ENCODE data around the gene KLK15. TPM values are rescaled to one million over a fixed set of nuclear protein-coding genes. Genes with fewer than 3 reads are reported as not detected.

KLK15 gene
- total RNA-seq, 1 donor from 2014 or later = not detected

GRCh38 chr19:50837300-50837699 lies 3.9 kb upstream of the KLK15 start:
- Mint-ChIP-seq H3K4me3 (peak overlapping the region; percentile 63), H3K4me1 (peaks cover 11% of the 10 kb centered on the region), H3K27me3 (ENCODE audit: low read depth) (peaks cover 75% of the 10 kb centered on the region), H3K27ac (ENCODE audit: unreplicated experiment) (no peak overlapping the region), H3K9me3 (no peaks in the 10 kb centered on the region), H3K36me3 (ENCODE audit: low read depth) (no peaks in the 10 kb centered on the region)
- DNase-seq (ENCODE audit: low read depth, low spot score) = no peak
- TF ChIP-seq CTCF (conservative IDR thresholded peaks at IDR 0.05) = no peak

- peaks cover 69% of the 10 kb centered on the region for H3K27me3 Mint-ChIP-seq (ENCODE audit: low read depth)
- no peak for TF ChIP-seq CTCF (conservative IDR thresholded peaks at IDR 0.05)
- peak overlapping the region; percentile 91 for H3K4me3 Mint-ChIP-seq
These were observed 3.3 kb upstream of the KLK15 start for GRCh38 chr19:50836543-50837195.

GRCh38 chr19:50835785-50836542 lies 2.6 kb upstream of the KLK15 start:
- peak; percentile 83 for DNase-seq (ENCODE audit: low read depth, low spot score)
- Mint-ChIP-seq H3K27me3 (ENCODE audit: low read depth) (peaks cover 67% of the 10 kb centered on the region), H3K27ac (ENCODE audit: unreplicated experiment) (no peak overlapping the region), H3K36me3 (ENCODE audit: low read depth) (no peaks in the 10 kb centered on the region), H3K9me3 (no peaks in the 10 kb centered on the region), H3K4me1 (peaks cover 11% of the 10 kb centered on the region), H3K4me3 (peak overlapping the region; percentile 91)
- no peak for TF ChIP-seq CTCF (conservative IDR thresholded peaks at IDR 0.05)

More at GRCh38 chr19:50836543-50837195, 3.3 kb upstream of the KLK15 start:
- Mint-ChIP-seq H3K36me3 (ENCODE audit: low read depth) (no peaks in the 10 kb centered on the region), H3K9me3 (no peaks in the 10 kb centered on the region), H3K27ac (ENCODE audit: unreplicated experiment) (no peak overlapping the region), H3K4me1 (peaks cover 11% of the 10 kb centered on the region)
- DNase-seq (ENCODE audit: low read depth, low spot score) = no peak

GRCh38 chr19:50835103-50835784 lies 1.9 kb upstream of the KLK15 start:
- no peak for TF ChIP-seq CTCF (conservative IDR thresholded peaks at IDR 0.05)
- Mint-ChIP-seq H3K4me1 (peaks cover 11% of the 10 kb centered on the region), H3K4me3 (peak overlapping the region; percentile 84), H3K27ac (ENCODE audit: unreplicated experiment) (no peak overlapping the region), H3K9me3 (no peaks in the 10 kb centered on the region), H3K27me3 (ENCODE audit: low read depth) (peaks cover 61% of the 10 kb centered on the region), H3K36me3 (ENCODE audit: low read depth) (no peaks in the 10 kb centered on the region)
- no peak for DNase-seq (ENCODE audit: low read depth, low spot score)

DNA sequence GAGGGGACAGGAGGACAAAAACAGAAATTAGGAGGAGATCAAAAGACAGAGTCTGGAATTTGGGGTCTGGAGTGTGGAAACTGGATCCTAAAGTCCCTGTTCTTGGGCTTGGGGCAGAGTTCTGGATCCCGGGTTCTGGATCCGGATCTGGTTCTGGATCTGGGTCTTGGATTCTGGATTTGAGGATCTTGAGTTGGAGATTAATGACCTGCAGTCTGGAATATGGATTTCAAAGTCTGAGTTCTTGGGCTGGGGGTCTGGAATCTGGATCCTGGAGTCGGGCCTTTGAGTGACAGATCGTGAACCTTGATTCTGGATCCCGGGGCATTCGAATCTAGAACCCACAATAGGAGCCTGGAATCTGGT lies 411 bp upstream of the KLK15 start:
- H3K4me3 Mint-ChIP-seq = no peak overlapping the region

More for the DNA sequence above, 411 bp upstream of the KLK15 start:
- no peak overlapping the region for H3K27ac Mint-ChIP-seq (ENCODE audit: unreplicated experiment)
- peaks cover 60% of the 10 kb centered on the region for H3K27me3 Mint-ChIP-seq (ENCODE audit: low read depth)
- peaks cover 11% of the 10 kb centered on the region for H3K4me1 Mint-ChIP-seq
- no peaks in the 10 kb centered on the region for H3K9me3 Mint-ChIP-seq
- H3K36me3 Mint-ChIP-seq (ENCODE audit: low read depth) = no peaks in the 10 kb centered on the region
- TF ChIP-seq CTCF (conservative IDR thresholded peaks at IDR 0.05) = no peak
- DNase-seq (ENCODE audit: low read depth, low spot score) = no peak

Data from neural crest cell (in vitro differentiated cells).